Activated gamma-delta T cell treated with anti-CD3 and anti-CD28 coated beads, Interleukin-2, amount 50 U/mL, for 16 hours (primary cell): ENCODE data around the gene SMAP1.

Experiments
- DNase-seq: peaks from one replicate; pipeline ENCODE4 v3.0.0-alpha.2; 2020; ENCODE audit warnings: low read depth

The SMAP1 gene

DNA sequence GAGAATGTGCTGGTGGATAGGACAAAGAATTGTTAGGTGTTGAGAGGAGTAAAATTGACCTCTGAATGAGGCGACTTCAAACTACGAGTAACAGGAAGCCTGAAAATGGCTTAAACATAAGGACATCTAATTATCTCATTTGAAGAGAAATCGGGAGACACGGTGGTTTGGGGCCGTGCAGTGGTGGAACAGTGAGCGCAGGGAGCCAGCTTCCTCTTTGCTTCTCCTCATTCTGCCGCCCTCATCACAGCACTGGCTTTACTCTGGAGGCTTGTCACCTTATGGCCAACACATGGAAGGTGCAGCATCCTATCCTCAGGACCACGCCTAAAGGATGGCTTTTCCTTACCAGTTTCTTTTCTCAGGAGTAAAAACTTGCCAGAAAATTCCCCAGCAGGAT lies 174.9 kb downstream of the SMAP1 start:
- DNase-seq: no peak

GRCh38 chr6:70843328-70843918 lies 175.7 kb downstream of the SMAP1 start:
- DNase-seq: no peak

GRCh38 chr6:70844301-70844700 lies 176.6 kb downstream of the SMAP1 start:
- no peak for DNase-seq

GRCh38 chr6:70846207-70846835 lies 178.6 kb downstream of the SMAP1 start:
- no peak for DNase-seq

DNA sequence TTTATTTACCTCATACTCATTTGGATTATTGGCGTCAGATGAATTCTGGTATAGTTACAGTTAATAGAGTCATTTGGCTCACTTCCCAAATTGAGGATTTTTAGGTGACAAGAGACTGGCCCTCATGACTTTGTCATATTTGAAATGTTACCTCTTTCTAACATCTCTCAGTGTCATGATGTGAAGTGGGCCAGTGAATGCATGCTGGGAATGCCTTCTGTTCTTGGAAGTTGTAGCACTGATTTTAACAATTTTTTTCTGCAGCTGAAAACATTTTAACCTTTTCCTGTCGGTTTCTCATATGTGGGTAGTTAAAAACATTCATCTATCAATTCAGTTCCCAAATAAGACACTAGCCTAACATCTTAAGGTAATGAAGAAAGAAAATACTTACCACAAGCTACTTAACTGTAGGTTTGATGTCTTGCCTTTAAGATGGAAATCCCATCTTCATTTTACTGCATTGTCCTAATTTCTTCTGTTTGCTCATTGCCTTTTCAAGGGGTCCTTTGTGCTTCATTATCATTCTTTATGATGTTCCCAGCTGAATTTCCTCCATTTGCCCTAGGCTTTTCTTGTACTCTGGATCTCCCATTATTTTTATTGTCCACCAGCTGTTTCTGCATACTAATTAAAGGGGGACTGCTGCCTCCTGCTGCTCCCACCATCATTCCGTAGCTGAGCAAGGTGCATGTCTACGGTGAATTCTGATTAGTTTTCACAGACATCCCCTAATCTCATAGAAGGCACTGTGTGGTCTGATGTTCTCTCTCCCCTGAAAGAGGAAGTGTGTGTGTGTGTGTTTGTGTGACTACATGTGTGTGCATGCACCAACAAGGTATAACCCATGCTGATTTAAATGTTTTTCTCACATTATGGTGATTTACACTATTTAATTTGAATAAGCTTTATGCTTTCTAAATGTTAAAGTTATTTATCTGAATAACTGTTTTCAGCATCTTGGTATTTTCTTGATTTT lies 179.7 kb downstream of the SMAP1 start:
- DNase-seq: no peak

DNA sequence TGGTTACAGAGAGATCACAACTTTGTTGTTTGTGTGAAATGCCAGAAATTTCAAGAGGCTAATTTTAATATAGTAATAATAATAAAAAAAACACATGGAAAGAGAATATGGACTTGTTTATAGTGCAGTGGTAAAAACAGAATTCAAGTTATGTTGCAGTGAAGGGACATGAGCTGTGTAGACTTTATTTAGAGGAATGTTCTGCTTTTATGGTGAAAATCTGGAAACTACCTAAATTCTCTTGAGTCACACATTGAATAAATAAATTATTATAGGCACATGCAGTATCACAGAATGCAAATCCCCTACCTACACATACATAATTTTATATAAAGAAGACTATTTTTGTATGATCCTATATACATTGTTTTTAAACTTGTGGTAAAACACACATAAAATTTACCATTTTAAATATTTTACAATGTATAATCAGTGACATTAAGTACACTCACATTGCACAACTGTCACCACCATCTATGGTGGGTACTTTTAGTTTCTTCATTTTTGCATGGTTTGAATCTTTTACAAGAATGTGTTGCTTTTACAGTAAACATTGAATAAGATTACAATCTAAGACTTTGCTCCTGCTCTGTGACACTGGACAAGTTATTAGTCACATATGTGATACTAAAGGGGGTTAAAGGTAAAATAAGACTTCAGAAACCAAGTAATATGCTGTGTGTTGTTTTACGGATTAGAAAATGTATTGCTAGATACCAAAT lies 181.8 kb downstream of the SMAP1 start:
- no peak for DNase-seq

DNA sequence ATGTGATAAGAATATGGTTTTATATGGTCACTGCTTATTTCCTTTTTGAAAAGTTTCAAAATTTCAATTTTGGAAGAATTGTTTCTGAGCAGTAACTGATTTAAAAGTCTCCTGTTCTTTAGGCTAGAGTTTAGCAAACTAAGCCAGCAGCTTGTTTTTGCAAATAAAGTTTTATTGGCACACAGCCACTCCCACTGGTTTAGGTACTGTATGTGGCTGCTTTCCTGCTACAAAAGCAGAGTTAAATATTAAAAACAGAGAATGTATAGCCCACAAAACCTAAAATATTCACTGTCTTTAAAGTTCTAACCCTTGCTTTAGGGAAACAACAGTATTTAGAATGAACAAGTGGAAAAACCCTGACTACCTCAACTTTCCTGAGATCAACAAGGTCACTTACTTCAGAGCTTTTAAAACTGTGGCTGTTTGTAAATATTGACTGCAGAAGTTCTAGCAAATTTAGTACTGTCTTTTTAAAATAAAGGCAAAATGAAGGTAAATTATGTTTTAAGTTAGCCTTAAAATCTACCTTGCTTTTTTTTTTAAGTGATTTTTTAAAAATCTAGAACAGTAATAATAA lies 185.1 kb downstream of the SMAP1 start:
- no peak for DNase-seq

GRCh38 chr6:70857387-70858077 lies 189.8 kb downstream of the SMAP1 start:
- no peak for DNase-seq

GRCh38 chr6:70860045-70860444 lies 192.4 kb downstream of the SMAP1 start:
- DNase-seq: no peak

DNA sequence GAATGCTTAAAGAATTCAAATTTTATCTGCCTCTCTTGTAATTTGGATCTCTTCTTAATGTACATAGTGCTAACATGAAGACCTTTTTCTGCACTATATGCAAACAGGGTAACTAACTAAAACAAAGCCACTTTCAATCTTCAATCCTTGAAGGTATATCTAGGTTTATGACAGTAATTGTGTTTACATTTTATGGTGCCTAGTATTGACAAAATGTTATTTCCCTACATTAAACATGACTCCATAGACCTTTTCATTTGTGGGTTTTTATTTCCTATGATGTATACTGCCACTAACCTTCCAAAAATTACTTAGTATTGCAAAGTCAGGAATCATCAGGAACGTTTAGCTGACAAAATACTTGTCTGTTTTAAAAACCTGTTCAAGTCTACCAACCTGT lies 193.2 kb downstream of the SMAP1 start:
- DNase-seq: no peak

GRCh38 chr6:70863343-70863742 lies 195.7 kb downstream of the SMAP1 start:
- no peak for DNase-seq

- DNase-seq: no peak
Measured at GRCh38 chr6:70864401-70864800, 196.7 kb downstream of the SMAP1 start.

- DNase-seq: no peak
Measured at GRCh38 chr6:70872469-70872868, 204.8 kb downstream of the SMAP1 start.

GRCh38 chr6:70874181-70874913 lies 206.7 kb downstream of the SMAP1 start:
- no peak for DNase-seq

DNA sequence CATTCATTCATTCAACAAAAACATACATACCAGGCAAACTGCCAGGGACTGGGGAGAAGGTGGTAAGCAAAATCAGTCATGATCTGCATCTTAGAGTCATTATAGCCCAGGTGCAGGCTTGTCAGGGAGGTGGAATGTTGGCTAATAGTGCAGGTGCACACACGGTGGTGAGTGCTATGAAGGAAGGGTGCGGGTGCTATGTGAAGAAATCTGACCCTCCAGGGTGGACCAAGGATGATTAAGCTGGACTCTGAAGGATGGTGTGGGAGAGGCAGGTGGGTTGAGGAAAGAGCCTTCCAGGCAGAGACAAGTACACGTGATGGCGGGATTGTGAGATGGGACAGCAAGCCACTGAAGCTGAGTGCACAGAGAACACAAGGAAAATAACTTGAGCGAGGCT lies 211.8 kb downstream of the SMAP1 start:
- no peak for DNase-seq

- DNase-seq: peak; percentile 33
Measured at GRCh38 chr6:70884074-70884983, 216.6 kb downstream of the SMAP1 start.

DNA sequence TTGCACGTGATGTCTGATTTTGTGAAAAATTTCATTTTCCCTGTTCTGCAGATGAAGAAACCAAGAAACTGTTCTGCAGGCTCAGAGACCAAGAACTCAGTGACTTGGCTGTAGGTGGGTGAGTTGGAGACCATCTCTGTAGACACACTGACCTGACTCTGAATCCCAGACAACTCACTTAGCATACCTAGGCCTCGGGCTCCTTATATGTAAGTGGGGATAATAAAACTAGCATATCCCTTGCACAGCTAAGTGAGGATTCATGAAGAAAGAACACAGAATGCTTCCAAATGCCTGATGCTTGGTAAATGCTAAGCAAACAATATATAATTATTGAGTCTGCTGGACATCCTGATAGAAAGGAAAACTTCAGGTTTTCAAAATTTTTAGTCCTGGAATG lies 218.4 kb downstream of the SMAP1 start:
- DNase-seq: no peak

GRCh38 chr6:70886661-70887060 lies 219.0 kb downstream of the SMAP1 start:
- DNase-seq: no peak

DNA sequence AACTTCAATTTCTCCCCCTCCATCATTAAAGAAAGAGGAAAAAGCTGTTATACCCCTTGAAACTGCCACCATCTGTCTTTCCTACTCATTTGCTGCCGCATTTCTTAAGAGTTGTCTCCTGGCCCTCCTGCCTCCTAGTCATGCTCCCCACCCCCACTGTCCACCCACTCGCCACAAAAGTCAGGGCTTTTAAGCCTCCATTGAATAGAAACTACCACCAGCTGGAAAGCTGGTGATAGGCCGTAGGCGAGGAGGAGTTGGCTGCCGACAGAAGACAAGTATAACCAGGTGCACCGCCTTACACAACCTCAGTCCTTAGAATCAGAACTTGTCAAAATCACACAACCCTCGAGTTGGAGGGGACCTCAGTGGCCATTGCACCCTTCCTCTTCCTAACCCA lies 221.6 kb downstream of the SMAP1 start:
- no peak for DNase-seq

GRCh38 chr6:70894001-70894400 lies 226.3 kb downstream of the SMAP1 start:
- DNase-seq: no peak
